NCI-H774 (cell line): ENCODE data around the gene SIK3.

Experiments used
- DNase-seq: peaks from one replicate; lab custom pipeline; 2025; lab: John Stamatoyannopoulos, UW

The SIK3 gene

DNA sequence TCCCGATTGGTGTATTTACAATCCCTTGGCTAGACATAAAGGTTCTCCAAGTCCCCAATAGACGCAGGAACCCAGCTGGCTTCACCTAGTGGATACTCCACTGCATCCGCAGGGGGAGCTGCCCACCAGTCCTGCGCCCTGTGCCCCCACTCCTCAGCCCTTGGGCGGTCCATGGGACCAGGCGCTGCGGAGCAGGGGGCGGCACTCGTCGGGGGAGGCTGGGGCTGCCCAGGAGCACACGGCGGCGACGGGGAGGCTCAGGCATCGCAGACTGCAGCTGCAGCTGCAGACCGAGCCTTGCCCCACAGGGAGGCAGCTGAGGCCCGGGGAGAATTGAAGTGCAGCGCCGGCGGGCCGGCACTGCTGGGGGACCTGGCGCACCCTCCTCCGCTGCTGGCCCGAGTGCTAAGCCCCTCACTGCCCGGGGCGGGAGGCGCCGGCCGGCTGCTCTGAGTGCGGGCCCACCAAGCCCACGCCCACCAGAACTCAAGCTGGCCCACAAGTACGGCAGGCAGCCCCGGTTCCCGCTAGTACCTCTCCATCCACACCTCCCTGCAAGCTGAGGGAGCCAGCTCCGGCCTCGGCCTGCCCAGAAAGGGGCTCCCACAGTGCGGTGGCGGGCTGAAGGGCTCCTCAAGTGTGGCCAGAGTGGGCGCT, 12.2 kb upstream of the SIK3 start:
- no peak for DNase-seq

- no peak for DNase-seq
These were observed 9.7 kb upstream of the SIK3 start for GRCh38 chr11:117107701-117108590.

- DNase-seq = no peak
These were observed 2.3 kb upstream of the SIK3 start for GRCh38 chr11:117100556-117100955.

DNA sequence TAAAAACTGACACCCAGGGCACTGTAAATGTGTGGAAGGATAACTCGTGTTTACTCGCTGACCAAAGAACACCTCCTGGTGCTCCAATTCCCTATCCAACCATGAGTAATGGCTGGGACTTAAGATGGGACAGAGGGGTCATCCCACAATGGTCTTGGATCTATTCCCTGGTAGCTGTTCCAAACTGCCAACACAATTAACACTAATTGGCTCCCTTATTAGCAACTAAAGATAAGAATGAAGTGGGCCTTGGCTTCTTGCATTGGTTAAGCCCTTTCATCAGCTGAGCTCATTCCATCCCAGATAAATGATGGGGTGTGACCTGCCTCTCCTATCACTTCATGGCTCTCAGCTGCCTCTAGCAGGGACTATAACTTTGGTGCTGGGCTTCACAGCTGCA, 1.5 kb upstream of the SIK3 start:
- no peak for DNase-seq

DNA sequence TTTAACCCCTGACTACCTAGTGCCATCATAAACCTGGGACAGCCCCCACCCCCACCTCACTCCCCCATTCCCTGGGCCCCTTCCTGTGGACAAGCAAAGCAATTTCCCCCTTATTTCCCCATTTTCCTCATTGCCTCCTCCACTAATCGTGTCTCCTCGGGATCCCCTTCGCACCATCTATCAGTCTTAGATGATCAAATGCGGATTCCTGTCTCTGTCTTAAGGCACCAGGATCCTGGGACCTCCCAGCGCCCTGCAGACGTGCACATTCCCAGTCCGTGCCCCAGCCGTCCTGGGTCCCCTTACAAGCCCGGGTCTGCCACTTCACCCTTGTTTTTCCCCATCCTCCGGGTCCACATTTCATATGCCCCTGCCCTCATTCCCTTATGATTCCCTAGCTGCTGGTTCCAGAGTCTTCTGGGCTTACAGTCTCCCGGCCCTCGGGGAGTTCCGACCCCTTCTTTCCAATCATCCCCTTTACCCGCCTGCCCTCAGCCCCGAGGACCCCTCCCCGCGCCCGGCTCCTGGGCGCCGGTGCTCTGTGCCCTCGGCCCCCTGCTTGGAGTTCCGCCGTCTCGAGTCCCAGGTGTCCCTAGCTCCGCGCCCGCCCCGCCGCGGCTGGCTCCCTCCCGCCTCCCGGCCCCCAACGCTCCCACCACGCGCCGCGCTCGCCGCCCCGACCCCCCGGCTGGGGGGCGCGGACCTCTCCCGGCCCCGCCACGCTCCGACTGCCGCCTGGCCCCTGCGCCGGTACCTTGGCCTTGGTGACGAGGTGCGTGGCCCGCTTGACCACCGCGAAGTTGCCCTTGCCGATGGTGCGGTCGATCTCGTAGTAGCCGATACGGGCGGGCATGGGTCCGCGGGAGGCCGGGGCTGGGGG, 599 bp downstream of the SIK3 start:
- DNase-seq = no peak

- DNase-seq = no peak
These were observed 1.2 kb downstream of the SIK3 start for GRCh38 chr11:117097014-117097388.

DNA sequence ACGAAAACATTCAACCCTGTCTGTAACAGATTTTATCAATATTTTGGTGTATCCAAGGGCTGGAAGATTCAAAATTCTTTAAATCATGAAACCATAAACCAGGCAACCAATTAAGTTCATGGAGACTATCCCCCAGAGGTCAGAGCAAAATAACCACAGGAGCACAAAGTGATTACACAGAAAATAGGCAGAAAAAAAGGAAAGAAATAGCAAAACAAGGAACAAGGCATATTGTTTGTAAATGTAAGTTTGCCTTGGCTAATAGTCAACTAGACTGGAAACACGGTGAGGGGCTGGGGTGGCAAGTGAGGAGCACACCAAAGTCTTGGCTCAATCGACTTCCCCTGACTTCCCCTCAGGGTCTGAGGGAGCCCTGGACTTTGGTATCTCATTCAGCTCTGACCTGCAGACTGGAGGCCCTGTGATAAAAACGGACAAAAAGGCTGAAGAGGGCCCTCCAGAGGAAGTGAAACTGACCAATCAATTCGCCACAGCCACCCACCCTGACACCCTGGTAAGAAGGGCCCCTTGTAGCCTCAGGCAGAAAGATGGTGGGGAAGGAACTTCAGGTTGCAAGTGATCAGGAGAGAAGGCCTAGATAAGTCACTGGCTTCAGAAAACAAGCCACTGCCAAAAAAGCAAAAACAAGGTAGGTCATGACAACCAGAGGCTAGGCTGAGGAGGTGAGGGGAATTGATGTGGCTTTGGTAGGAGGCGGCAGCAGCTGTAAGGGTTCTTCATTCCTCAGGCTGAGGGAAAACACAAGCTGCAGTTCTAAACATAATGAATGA, 1.8 kb downstream of the SIK3 start:
- no peak for DNase-seq

DNA sequence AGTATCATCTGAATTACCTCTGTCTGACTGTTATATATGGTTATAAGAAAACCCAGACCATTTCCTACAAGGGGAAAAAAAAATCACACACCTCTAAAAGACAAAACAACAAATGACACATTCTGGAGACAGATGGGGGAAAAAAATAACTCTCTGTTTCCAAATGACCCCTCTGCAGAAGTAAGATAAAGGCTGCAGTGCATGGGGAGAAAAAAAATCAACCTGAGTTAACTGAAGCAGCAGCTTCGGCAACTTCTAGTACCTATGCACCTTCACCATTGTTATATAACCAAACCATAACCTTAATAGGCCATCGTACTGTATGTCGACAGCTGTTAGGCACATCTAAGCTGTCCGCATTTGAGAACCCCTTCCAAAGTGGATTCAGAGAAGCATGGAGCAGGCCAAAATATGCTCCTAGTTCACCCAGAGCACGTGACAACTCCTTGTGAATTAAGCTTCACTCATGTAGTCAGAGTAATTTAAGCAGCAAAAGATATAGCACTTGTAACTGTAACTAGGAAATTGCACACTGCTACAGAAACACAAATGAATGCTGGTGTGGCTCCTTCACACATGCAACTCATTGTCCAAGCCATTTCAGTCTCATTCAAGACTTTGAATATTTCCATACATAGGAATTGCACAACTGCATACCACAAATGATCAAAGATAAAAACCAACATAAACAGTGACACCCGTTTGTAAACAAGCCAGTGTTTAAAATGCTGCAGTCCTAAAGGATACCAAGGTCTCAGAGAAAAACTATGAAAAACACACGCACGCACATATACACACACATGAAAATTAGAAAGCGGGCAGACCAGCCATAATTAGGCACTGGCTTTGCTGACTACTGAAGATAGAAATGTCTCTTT, 2.7 kb downstream of the SIK3 start:
- no peak for DNase-seq

GRCh38 chr11:117094776-117095175, 3.5 kb downstream of the SIK3 start:
- DNase-seq = no peak

DNA sequence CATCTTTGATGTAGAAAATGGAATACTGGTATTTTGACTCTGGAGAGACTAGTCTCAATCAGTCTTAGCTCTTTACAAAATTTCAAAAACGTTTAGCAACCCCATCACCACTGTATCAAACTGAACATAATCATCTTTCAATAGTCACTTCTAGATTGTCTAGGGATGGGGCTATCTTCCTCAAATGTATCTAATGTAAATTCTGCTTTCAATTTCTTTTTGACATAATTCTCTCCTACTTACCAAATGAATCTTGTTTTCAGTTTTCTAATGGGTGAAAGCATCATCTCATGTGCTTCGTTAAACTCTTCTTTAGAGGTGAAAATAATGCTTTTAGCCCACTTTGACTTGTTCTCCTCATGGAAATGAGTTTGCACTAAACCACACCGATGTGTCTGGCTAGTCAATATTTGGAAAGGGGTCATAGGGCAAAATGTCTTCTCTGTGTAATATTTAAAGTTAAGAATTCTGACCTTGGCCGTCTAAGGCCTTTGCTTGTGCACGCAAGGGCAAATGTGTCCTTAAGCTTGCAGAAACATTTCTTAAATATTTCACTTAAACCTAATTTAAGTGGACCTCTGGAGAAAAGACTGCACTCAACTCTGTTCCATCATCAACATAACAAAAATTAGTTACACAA, 5.2 kb downstream of the SIK3 start:
- DNase-seq = no peak

DNA sequence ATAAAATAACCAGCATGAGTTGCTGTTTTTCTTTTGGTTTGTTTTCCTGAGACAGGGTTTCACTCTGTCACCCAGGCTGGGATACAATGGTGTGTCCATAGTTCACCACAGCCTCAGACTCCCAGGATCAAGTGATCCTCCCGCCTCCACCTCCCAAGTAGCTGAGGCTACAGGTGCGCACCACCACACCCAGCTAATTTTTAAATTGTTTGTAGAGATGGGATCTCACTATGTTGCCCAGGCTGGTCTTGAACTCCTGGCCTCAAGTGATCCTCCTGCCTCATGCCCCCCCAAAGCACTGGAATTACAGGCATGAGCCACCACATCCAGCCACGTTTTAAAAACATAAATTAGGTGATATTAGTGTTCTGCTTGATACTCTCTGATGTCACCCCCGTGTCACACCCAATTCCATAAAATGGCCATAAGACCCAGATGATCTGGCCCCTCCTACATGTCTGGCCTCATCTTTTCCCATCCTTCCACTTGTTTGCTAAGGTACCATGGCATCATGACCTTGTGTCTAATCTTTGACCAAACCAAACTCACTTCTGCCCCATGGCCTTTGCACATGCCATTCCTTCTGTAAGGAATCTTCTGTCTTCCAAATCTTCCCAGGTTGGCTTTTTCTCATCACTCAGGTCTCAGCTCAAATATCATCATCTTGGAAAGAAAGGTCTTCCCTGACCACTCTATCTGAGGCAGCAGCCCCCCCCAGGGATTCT, 6.3 kb downstream of the SIK3 start:
- DNase-seq = no peak

DNA sequence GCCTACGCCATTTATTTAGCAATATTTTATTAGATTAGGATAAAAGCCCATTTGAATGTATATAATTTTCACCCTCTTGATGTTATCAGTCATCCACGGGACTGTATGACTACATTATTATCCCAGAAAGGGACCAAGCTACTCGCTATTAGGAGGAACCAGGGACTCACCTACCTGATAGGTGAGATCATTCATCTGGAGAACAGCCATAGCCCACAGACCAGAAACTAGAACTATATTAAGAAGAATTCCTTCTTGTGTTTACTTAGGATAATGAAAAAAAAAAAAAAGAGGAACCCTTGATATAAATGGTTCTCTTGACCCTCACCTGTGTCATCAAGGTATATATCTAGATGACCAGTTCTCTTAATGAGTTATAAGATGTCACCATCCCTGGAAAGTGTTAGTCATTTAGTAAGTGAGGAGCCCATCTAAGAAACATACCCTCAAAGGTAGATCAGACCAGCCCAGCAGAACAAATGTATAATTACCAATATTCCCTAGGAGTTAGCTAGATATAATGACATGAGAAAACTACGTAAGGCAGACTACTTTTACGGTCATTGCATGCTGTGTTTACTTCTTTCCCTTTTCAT, 8.0 kb downstream of the SIK3 start:
- DNase-seq = no peak

GRCh38 chr11:117089685-117090084, 8.5 kb downstream of the SIK3 start:
- no peak for DNase-seq

DNA sequence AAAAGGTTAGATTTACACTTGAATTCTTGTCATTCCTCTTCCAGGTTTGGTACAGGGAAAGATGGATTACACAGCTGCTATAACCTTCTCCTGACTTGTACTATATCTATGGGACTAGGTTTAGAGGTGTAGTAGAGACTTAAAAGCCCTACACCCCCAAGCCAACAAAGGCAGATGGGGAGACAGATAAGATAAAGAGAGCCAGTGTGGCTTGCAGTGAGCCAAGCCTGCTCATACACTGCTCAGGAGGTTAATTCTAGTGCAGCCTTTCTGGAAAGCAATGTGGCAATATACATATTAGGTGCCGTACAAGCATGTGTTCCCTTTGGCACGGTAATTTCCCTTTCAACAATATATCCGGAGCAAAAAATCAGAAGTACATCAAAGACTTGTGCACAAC, 10.8 kb downstream of the SIK3 start:
- no peak for DNase-seq

DNA sequence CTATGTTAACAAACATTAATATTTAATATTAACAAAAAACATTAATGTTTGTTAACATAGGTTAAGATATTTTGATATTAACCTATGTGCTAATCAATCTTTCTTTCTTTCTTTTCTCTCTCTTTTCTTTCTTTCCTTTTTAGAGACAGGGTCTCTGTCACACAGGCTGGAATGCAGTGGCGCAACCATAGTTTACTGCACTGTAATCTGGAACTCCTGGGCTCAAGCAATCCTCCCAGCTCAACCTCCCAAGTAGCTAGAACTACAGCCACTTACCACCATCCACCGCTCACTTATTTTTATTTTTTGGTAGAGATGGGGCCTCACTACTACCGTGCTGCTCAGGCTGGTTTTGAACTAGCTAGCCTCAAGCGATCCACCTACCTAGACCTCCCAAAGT, 13.2 kb downstream of the SIK3 start:
- no peak for DNase-seq

DNA sequence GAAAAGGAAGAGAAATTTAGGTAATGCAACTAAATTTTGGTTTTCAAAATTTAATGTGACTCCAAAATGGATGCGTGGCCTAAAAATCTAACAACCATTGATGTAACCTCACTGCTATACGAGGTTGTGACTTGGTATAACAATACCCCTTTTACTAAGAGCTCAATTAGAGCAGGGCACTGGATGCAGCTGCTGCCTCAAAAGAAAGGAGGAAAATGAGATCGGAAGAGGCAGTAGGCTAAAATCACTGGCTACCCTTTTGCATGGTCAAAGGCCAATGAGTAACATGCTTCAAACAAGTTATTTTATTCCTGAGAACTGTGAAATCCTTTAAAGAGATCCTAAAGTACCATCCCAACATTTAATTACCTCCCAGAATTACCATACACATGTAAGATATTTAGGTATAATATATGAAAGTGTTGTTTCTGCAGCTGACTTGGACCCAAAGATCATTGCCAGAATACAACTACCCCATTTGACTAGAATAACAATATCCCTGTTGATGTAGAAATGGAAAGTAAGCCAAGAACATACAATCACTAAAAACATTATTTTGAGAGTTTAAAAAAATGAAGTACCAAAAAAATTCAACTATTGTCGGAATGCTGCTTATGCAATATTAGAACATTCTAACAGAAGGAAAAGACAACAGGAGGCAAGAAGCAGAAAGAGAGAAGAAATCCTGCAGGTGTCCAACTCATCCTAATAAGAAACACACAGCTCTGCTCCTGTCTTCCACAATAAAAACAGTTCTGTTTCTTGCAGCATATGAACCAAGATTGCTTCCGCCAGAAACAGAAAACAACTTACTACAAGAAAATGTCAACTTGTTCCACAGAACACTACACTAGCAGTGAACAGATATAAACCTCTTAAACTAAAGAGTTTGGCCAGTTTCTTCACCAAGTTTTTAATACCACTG, 15.0 kb downstream of the SIK3 start:
- peak; percentile 20 for DNase-seq

GRCh38 chr11:117081908-117082307, 16.3 kb downstream of the SIK3 start:
- DNase-seq = no peak

GRCh38 chr11:117080370-117080769, 17.9 kb downstream of the SIK3 start:
- DNase-seq = no peak
